Endometrium (tissue), 2 donors: ENCODE data around the gene PLD1.
"Not testable (repeated sequence)": the region's sequence is repeated elsewhere in the genome, so short reads cannot be mapped to it uniquely, and the experiment has no call there.

ENCODE experiments used
- FAIRE-seq: peaks from 2 replicates; lab custom pipeline; 2012; peaks lifted over from hg19 to GRCh38; lab: Jason Lieb, UNC
- donor health status: control.
- donor health status: control.

Gene PLD1

GRCh38 chr3:171694888-171695287 is 115.4 kb downstream of the PLD1 start:
- FAIRE-seq, result no peak

- FAIRE-seq, result not testable (repeated sequence)
These were observed 117.7 kb downstream of the PLD1 start for GRCh38 chr3:171692551-171692950.

DNA sequence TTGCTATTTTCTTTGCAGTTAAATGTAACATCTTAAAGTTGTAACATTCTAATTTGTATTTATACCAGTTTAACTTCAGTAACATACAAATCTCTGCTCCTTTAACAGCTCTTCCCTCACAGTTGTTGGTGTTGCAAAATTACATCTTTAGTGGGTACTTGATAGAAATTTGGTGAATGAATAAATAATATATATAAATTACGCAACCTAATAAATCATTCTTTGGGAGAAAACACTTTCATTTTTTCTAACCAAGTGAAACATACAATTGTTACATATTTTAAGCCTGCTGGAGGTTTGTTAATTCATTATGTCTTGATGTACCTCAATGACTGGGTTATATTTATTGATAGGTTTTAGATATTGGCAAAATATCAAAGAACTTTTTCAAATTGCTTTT is 118.8 kb downstream of the PLD1 start:
- peak; percentile 4 for FAIRE-seq

DNA sequence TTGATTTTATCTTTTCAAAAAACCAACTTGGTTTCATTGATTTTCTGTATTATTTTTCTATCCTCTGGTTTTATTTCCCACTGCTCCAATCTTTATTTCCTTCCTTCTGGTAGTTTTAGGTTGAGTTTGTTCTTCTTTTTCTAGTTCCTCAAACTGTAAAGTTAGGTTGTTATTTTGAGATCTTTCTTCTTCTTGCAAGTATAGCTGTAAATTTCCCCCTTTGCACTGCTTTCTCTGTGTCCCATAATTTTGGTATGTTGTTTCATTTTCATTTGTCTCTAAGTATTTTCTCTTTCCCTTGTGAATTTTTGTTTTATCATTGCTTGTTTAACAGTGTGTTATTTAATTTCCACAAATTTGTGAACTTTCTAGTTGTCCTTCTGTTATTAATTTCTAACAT is 120.0 kb downstream of the PLD1 start:
- no peak for FAIRE-seq

- no peak for FAIRE-seq
These were observed 121.7 kb downstream of the PLD1 start for GRCh38 chr3:171688593-171688992.

DNA sequence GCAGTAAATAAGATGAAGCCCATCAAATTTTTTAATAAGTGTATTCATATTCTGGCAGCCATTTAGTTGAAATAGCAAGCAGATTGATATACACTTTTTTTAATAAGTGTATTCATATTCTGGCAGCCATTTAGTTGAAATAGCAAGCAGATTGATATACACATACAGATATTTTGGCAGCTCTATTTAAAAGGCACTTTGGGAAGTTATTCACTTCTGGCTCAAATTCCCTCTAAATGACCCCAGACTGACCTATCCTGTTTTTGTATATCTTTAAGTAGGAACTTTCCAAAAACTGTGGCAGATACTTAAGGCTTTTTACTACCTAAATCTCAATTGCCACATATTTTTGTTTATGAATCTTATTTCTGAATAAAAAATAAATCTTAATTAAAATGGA is 122.3 kb downstream of the PLD1 start:
- no peak for FAIRE-seq

DNA sequence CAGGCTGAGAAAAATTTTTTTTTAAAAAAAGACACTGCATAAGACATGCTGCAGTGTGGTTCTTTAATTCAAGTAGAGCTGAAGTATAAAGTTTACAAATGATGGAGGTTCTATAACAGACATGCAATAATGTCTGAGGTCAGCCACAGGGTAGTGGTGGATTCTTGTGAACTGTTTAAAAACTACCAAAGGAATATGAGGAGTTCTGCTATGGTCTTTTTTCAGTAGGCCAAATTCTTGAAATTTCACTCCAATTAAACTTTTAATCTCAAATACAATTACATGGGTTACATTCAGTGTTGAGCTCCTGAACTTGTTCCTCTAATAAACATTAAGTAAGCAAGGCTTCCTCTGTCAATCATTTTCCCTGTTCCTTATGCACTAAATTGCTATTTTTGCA is 122.7 kb downstream of the PLD1 start:
- FAIRE-seq, result no peak

DNA sequence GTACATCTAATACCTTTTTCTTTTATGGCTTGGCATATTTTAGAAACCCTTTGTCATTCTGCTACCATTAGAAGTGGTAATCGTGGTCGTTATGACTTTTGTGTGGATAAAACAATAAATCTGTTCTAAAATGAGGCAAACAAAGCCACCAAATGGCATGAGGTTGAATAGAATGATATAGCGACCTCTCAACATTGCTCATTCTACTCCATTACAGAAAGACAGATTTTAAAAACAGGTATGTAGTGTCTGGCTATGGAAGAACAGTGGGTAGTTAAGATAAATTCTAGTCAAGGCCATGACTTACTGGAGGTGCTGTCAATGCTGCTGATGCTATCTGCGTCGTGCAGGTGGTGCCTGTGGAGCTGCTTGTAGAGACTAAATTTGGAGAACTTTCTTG is 123.2 kb downstream of the PLD1 start:
- no peak for FAIRE-seq

GRCh38 chr3:171685116-171685895 is 125.0 kb downstream of the PLD1 start:
- FAIRE-seq, result no peak

- FAIRE-seq, result no peak
These were observed 126.1 kb downstream of the PLD1 start for GRCh38 chr3:171684221-171684620.

- no peak for FAIRE-seq
These were observed 127.5 kb downstream of the PLD1 start for GRCh38 chr3:171682743-171683142.

- FAIRE-seq, result no peak
These were observed 129.4 kb downstream of the PLD1 start for GRCh38 chr3:171680726-171681411.

DNA sequence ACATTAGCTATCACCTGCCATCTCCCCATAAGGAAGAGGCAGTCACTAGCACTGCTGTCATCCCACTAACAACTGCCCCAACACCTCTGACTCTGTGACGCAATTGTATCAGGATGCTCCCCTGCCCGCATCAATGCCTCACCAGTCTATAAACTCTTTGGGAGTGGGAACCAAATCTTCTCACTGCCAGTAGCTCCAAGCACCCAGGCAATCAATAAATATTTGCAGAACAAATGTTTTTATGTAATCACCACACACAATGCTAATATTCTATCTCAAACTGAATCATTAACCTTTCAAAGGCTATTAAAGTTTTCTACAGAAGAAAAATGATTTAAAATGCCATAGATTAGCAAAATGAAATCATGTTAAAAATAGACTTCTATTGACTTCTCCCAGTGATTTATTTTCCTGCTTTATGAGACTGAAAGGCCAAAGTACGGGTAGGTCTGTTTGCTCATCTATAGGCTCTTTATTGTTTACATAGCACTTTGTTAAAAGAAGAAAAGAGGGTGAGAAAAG is 131.3 kb downstream of the PLD1 start:
- no peak for FAIRE-seq

- FAIRE-seq, result no peak
These were observed 132.6 kb downstream of the PLD1 start for GRCh38 chr3:171677706-171678105.

DNA sequence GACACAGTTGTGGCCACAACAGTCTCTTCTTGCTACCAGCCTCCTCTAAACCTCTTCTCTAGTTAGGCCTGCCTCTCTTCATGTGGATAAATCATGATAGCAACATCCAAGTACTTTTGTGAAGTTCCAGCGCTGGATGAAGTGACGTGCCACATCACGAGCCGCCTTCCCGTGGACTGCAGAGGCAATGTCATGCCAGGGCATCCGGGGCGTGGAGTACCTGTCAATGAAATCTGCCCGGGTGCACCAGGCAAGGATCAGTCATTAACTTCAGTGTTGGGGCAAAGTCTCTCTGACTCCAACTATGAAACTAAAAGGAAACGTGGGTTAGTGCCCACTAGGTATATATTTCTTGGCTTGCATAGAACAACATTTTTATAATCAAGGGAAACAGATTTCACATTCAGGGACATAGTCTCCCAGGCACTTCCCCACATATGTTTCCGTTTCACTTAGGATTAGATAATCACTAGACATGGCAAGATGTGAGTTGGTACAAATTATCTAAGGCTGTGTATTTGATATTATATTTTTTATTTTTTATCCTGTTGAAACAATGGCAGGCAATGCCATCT is 133.6 kb downstream of the PLD1 start:
- no peak for FAIRE-seq

DNA sequence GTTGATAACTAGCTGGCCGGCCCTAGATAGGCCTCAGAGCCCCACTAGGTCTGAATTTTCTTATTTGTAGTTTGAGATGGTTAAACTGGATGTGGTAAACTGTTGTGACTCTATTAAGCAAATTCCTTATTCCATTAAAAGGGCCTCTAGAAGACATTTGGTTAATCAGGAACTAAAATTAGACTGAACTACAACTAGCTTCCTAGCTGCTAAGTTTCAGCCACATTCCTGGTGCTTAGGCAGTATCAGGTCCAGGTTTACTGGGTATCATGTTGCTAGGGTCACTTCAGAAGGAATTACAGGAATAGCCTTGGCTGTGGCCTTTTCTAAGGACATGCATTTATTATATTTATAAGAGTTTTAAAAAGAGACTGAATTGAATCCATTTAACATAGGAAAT is 136.3 kb downstream of the PLD1 start:
- no peak for FAIRE-seq

- no peak for FAIRE-seq
These were observed 137.7 kb downstream of the PLD1 start for GRCh38 chr3:171672538-171672937.

GRCh38 chr3:171672124-171672523 is 138.2 kb downstream of the PLD1 start:
- no peak for FAIRE-seq

- FAIRE-seq, result no peak
These were observed 138.6 kb downstream of the PLD1 start for GRCh38 chr3:171671709-171672108.

GRCh38 chr3:171666516-171666915 is 143.8 kb downstream of the PLD1 start:
- FAIRE-seq, result no peak

- no peak for FAIRE-seq
These were observed 146.5 kb downstream of the PLD1 start for GRCh38 chr3:171663805-171664204.

DNA sequence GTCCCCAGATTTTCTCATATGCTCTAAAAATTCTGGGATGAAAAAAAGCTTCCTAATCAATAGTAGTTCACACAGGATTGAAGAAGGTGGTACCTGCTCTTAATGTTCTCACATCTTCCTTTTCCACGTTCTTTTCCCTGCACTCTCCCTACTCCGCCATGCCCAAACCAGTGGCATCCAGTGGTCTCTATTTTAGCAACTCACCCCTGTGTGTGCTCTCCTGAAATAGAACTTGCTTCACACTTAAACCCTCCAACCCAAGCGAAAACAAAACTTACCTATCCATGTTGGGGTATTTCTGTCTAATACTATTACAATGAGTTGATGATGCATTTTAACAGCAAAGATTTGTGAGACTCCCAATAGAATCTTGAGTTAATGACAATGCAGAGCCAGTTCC is 148.8 kb downstream of the PLD1 start:
- no peak for FAIRE-seq

GRCh38 chr3:171660188-171660587 is 150.1 kb downstream of the PLD1 start:
- no peak for FAIRE-seq
